ENCODE results near the gene FCN1.

FCN1 gene

DNA sequence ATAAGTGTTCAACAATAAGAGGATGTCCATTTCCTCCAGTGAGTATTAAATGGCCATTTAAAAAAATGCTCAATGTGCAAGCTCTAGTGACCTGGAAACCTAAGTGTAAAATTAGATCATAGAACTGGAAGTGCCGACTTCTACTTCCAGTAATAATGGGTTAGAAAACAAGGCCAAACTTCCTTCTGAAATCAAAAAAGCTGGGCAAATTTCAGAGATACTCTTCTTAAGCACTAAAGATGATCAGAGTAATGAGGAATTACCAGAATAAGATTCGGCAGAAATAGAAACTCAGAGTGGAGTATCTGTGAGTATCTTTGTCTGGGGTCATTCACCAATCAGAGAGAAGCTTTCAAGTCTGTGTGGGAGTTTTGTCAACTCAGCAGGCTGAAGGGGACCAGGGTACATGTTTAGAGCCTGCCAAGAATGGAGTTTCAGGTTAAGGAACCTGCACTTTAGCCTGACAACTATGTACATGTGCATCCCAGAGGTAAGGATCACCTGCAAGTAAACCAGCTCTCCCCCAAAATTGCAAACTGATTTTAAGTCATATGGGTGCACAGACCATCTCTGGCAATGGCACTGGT lies 20.0 kb downstream of the FCN1 start:
- H3K9me2 ChIP-seq (replicated peaks; ENCODE audit: insufficient read depth, low read length): no peaks in the 10 kb centered on the region
- H3K4me1 ChIP-seq (ENCODE audit: low read length): 0 out of 2 replicates have a peak, but pooled peaks cover under 1% of the 10 kb centered on the region
- peaks cover 79% of the 10 kb centered on the region for H3K27me3 ChIP-seq (replicated peaks; ENCODE audit: insufficient read depth, low read length)
- no peaks in the 10 kb centered on the region for H4K20me1 ChIP-seq (ENCODE audit: insufficient read depth, low read length)
- no peak overlapping the region for H3K9ac ChIP-seq (ENCODE audit: low read length)
- TF ChIP-seq EZH2 (optimal IDR thresholded peaks at IDR 0.05; ENCODE audit: low read depth, low read length) (no peak), EZH2phosphoT487 (IDR thresholded peaks at IDR 0.05; ENCODE audit: low read length) (no peak), CTCF (IDR thresholded peaks at IDR 0.05; ENCODE audit: low read length) (no peak)
- no peaks in the 10 kb centered on the region for H3K79me2 ChIP-seq (ENCODE audit: low read length)
- H3K36me3 ChIP-seq (replicated peaks; ENCODE audit: insufficient read depth, low read length): no peaks in the 10 kb centered on the region
- H3K9me3 ChIP-seq (replicated peaks; ENCODE audit: insufficient read depth, low read length): no peaks in the 10 kb centered on the region
- H3K27ac ChIP-seq (ENCODE audit: low read length): no peak overlapping the region
- no peak overlapping the region for H2AFZ ChIP-seq (ENCODE audit: low read length)
- no peaks in the 10 kb centered on the region for H3F3A ChIP-seq (ENCODE audit: insufficient read depth, low read length)
- no peak for DNase-seq
- no peak overlapping the region for H3K4me3 ChIP-seq (ENCODE audit: low read length)
- H3K4me2 ChIP-seq (ENCODE audit: low read depth, low read length): no peak overlapping the region

DNA sequence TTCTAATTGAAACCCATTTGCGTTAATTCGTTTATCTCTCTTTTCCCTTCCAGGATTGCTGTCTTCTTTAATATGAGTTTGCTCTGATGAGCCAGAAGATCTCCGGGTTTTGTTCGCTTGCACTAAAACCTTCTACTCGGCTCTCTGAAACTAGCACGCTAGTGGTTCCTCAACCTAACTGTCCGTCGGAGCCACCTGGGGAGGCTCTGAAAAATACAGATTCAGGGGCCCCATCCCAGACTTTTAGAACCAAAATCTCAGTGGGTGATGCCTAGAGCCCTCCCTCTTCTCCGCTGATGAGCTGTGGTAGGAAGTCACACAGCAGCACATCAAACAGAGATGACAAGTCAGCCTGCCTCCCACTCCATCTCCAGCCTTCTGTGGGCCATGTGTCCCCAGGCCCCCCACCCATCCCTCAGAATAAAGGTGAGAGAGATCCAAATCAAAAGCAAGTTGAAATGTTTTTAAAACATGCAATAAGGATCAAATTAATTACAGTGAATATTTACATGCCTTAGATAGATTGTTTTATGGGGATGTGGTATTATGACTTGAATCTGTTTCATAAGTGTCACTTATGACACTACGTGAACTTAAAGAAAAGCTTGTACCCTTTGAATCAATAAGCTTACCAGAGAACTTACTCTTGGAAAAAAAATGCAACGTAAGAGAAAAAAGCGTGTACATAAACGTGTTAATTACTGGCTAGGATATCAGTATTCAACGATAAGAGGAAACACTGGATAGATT lies 20.7 kb downstream of the FCN1 start:
- Histone ChIP-seq H3K4me1 (ENCODE audit: low read length) (no peaks in the 10 kb centered on the region), H3K36me3 (replicated peaks; ENCODE audit: insufficient read depth, low read length) (no peaks in the 10 kb centered on the region), H3K27ac (ENCODE audit: low read length) (no peak overlapping the region), H2AFZ (ENCODE audit: low read length) (no peak overlapping the region), H3K9ac (ENCODE audit: low read length) (no peak overlapping the region), H3K9me3 (replicated peaks; ENCODE audit: insufficient read depth, low read length) (no peaks in the 10 kb centered on the region), H3K27me3 (replicated peaks; ENCODE audit: insufficient read depth, low read length) (peaks cover 78% of the 10 kb centered on the region), H3K79me2 (ENCODE audit: low read length) (no peaks in the 10 kb centered on the region), H3K4me2 (ENCODE audit: low read depth, low read length) (no peak overlapping the region), H3F3A (ENCODE audit: insufficient read depth, low read length) (no peaks in the 10 kb centered on the region), H3K9me2 (replicated peaks; ENCODE audit: insufficient read depth, low read length) (no peaks in the 10 kb centered on the region), H4K20me1 (ENCODE audit: insufficient read depth, low read length) (no peaks in the 10 kb centered on the region), H3K4me3 (ENCODE audit: low read length) (no peak overlapping the region)
- TF ChIP-seq EZH2phosphoT487 (IDR thresholded peaks at IDR 0.05; ENCODE audit: low read length) (no peak), CTCF (IDR thresholded peaks at IDR 0.05; ENCODE audit: low read length) (no peak), EZH2 (optimal IDR thresholded peaks at IDR 0.05; ENCODE audit: low read depth, low read length) (no peak)
- no peak for DNase-seq

- Histone ChIP-seq H3K36me3 (replicated peaks; ENCODE audit: insufficient read depth, low read length) (no peaks in the 10 kb centered on the region), H3K4me2 (ENCODE audit: low read depth, low read length) (no peak overlapping the region), H3K4me3 (ENCODE audit: low read length) (no peak overlapping the region), H3K9ac (ENCODE audit: low read length) (no peak overlapping the region), H3K4me1 (ENCODE audit: low read length) (no peaks in the 10 kb centered on the region), H4K20me1 (ENCODE audit: insufficient read depth, low read length) (no peaks in the 10 kb centered on the region), H3K79me2 (ENCODE audit: low read length) (no peaks in the 10 kb centered on the region), H3K9me3 (replicated peaks; ENCODE audit: insufficient read depth, low read length) (no peaks in the 10 kb centered on the region), H3K27me3 (replicated peaks; ENCODE audit: insufficient read depth, low read length) (peaks cover 87% of the 10 kb centered on the region), H2AFZ (ENCODE audit: low read length) (no peak overlapping the region), H3F3A (ENCODE audit: insufficient read depth, low read length) (no peaks in the 10 kb centered on the region), H3K9me2 (replicated peaks; ENCODE audit: insufficient read depth, low read length) (no peaks in the 10 kb centered on the region), H3K27ac (ENCODE audit: low read length) (no peak overlapping the region)
- TF ChIP-seq EZH2 (optimal IDR thresholded peaks at IDR 0.05; ENCODE audit: low read depth, low read length) (no peak), CTCF (IDR thresholded peaks at IDR 0.05; ENCODE audit: low read length) (no peak), EZH2phosphoT487 (IDR thresholded peaks at IDR 0.05; ENCODE audit: low read length) (no peak)
- DNase-seq: no peak
Observed at GRCh38 chr9:134895908-134896833, 21.5 kb downstream of the FCN1 start.
